Upper lobe of left lung (tissue), 4 donors: ENCODE results near the gene SVEP1.

Experiments used
- EP300 ChIP-seq, 4 donors: sonication (generic); formaldehyde crosslinking; IDR thresholded peaks; one replicate each; pipeline ENCODE4 v1.5.1; 2017; ENCODE audit warnings: antibody characterized with exemption in 4 of 4, control low read depth in 2 of 4
- POLR2A ChIP-seq, 4 donors: fragments of 450-650 bp; IDR thresholded peaks; one replicate each; pipeline ENCODE4 v1.5.1; 2016 to 2017; ENCODE audit warnings: antibody characterized with exemption in 4 of 4, mild to moderate bottlenecking in 2 of 4
- POLR2AphosphoS5 ChIP-seq, 2 donors: sonication (generic); formaldehyde crosslinking; IDR thresholded peaks; one replicate each; pipeline ENCODE4 v1.5.1; 2017; ENCODE audit warnings: antibody characterized with exemption in 2 of 2
- TF ChIP-seq, protein P1 (sequence below), 6 experiments: fragments of 450-650 bp in 4 of 6; fragments of 200-600 bp in 2 of 6; sonication (generic) in 2 of 6; IDR thresholded peaks; one replicate each; pipeline ENCODE4 v1.5.1; 2016 to 2019; ENCODE audit warnings: antibody characterized with exemption in 6 of 6

DNA sequence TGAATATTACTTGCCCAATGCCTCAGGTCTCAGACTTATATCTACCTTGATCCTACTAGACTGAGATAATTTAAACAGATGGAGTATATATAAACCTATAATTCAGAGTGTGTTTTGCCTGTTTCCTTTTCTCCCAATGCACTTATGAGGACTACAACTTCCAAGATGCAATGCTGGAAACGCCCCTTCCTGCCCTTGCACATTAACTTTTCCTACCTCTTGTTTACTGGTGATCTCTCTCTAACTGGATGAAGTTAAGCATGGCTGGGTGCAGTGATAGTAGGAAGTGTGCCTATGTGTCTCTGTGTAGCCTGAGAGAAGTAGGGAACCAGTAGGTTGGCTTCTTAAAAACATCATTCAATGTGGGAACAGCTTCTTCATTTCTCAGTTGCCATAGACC, 115.2 kb downstream of the SVEP1 start:
- TF ChIP-seq, protein P1, sequence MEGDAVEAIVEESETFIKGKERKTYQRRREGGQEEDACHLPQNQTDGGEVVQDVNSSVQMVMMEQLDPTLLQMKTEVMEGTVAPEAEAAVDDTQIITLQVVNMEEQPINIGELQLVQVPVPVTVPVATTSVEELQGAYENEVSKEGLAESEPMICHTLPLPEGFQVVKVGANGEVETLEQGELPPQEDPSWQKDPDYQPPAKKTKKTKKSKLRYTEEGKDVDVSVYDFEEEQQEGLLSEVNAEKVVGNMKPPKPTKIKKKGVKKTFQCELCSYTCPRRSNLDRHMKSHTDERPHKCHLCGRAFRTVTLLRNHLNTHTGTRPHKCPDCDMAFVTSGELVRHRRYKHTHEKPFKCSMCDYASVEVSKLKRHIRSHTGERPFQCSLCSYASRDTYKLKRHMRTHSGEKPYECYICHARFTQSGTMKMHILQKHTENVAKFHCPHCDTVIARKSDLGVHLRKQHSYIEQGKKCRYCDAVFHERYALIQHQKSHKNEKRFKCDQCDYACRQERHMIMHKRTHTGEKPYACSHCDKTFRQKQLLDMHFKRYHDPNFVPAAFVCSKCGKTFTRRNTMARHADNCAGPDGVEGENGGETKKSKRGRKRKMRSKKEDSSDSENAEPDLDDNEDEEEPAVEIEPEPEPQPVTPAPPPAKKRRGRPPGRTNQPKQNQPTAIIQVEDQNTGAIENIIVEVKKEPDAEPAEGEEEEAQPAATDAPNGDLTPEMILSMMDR (IDR thresholded peaks at IDR 0.05): no peak
- TF ChIP-seq EP300 (IDR thresholded peaks at IDR 0.05) (no peak), POLR2AphosphoS5 (IDR thresholded peaks at IDR 0.05) (no peak), POLR2A (IDR thresholded peaks at IDR 0.05) (no peak)
